PC-9 (cell line): Measurements from ENCODE around the gene OCA2. TPM values are rescaled to one million over a fixed set of nuclear protein-coding genes. Genes with fewer than 3 reads are reported as not detected.

Source experiments
- BruUV-seq: library from RNA; stranded (reverse); fragments of 400-500 nt; replicated peaks from 2 replicates; lab custom pipeline; 2021; lab: Mats Ljungman, UMichigan
- CTCF ChIA-PET: fragments of 300-600 bp; sonication (Branson Sonifier 250); formaldehyde crosslinking; loops from one replicate; lab custom pipeline; 2022; ENCODE audit warnings: antibody characterized with exemption; lab: Charles Lee
- POLR2A ChIA-PET: fragments of 300-600 bp; sonication (Branson Sonifier 250); formaldehyde crosslinking; loops from one replicate; lab custom pipeline; 2022; ENCODE audit warnings: antibody characterized with exemption; ENCODE audit not compliant: unreplicated experiment; lab: Charles Lee
- DNase-seq, 2 experiments: peaks; one replicate each; pipeline versions ENCODE4 v3.0.0 to v3.0.0-alpha.2; 2015 to 2022; ENCODE audit warnings: mixed read lengths in 1 of 2
- H2AFZ ChIP-seq: fragments of 200-600 bp; sonication (generic); 2 replicates; pipeline ENCODE4 v1.8.1; 2017; ENCODE audit warnings: antibody characterized with exemption
- H3F3A ChIP-seq: fragments of 200-600 bp; sonication (generic); 2 replicates; pipeline ENCODE4 v1.8.1; 2017; ENCODE audit warnings: antibody characterized with exemption, mild to moderate bottlenecking, low read depth; ENCODE audit not compliant: insufficient read depth
- H3K27ac ChIP-seq: fragments of 200-600 bp; sonication (generic); 2 replicates; pipeline ENCODE4 v1.6.1; 2016; ENCODE audit warnings: mixed run types
- H3K27me3 ChIP-seq: fragments of 200-600 bp; sonication (generic); 2 replicates; pipeline ENCODE4 v1.6.1; 2016; ENCODE audit warnings: low read depth, mixed run types; ENCODE audit not compliant: insufficient read depth
- H3K36me3 ChIP-seq: fragments of 200-600 bp; sonication (generic); 2 replicates; pipeline ENCODE4 v1.6.1; 2016; ENCODE audit warnings: low read depth, mixed run types
- H3K4me1 ChIP-seq: fragments of 200-600 bp; sonication (generic); replicated peaks from 2 replicates; pipeline ENCODE4 v1.6.1; 2016; ENCODE audit warnings: mixed run types; ENCODE audit not compliant: insufficient read depth
- H3K4me2 ChIP-seq: fragments of 200-600 bp; sonication (generic); 2 replicates; pipeline ENCODE4 v1.6.1; 2017; ENCODE audit warnings: mixed run types
- H3K4me3 ChIP-seq: fragments of 200-600 bp; sonication (generic); 2 replicates; pipeline ENCODE4 v1.6.1; 2016; ENCODE audit warnings: mixed run types
- H3K79me2 ChIP-seq: fragments of 200-600 bp; sonication (generic); 2 replicates; pipeline ENCODE4 v1.6.1; 2017; ENCODE audit warnings: low read depth, mixed run types
- H3K9me2 ChIP-seq: fragments of 200-600 bp; sonication (generic); 2 replicates; pipeline ENCODE4 v1.8.1; 2017; ENCODE audit warnings: mild to moderate bottlenecking; ENCODE audit not compliant: insufficient read depth
- H3K9me3 ChIP-seq: fragments of 200-600 bp; sonication (generic); 2 replicates; pipeline ENCODE4 v1.8.1; 2016; ENCODE audit warnings: low read depth; ENCODE audit not compliant: insufficient read depth
- H4K20me1 ChIP-seq: fragments of 200-600 bp; sonication (generic); 2 replicates; pipeline ENCODE4 v1.8.1; 2017; ENCODE audit not compliant: insufficient read depth
- CTCF ChIP-seq: fragments of 200-600 bp; sonication (generic); conservative IDR thresholded peaks from 2 replicates; pipeline ENCODE4 v1.6.1; 2017; ENCODE audit warnings: mixed run types, antibody characterized with exemption, mild to moderate bottlenecking, moderate library complexity
- EZH2 ChIP-seq: fragments of 200-600 bp; sonication (generic); IDR thresholded peaks from 2 replicates; pipeline ENCODE4 v1.8.0; 2017; ENCODE audit warnings: antibody characterized with exemption, low read depth
- intact Hi-C: fragments of 100-400 bp; cut with micrococcal nuclease; formaldehyde crosslinking; loops from one replicate; pipeline ENCODE4 v1.10.0; 2022; ENCODE audit not compliant: unreplicated experiment
- total RNA-seq: library from RNA; stranded (reverse); gene quantifications from 2 replicates; pipeline ENCODE4 v1.2.3, GENCODE V29; 2021

Gene OCA2
- total RNA-seq, 1 experiment from 2014 or later: not detected

GRCh38 chr15:27746401-27746955, 352.6 kb downstream of the OCA2 start:
- H2AFZ ChIP-seq: no peak overlapping the region

GRCh38 chr15:27744641-27745040, 354.5 kb downstream of the OCA2 start:
- Histone ChIP-seq H4K20me1 (no peaks in the 10 kb centered on the region), H2AFZ (no peak overlapping the region), H3K4me2 (no peak overlapping the region), H3K9me3 (no peaks in the 10 kb centered on the region), H3K4me3 (no peak overlapping the region), H3K79me2 (no peaks in the 10 kb centered on the region), H3F3A (no peaks in the 10 kb centered on the region), H3K27me3 (peaks cover 12% of the 10 kb centered on the region; the same call in 1 of the 2 replicates), H3K36me3 (no peaks in the 10 kb centered on the region), H3K9me2 (no peaks in the 10 kb centered on the region), H3K4me1 (no peaks in the 10 kb centered on the region), H3K27ac (no peak overlapping the region)
- no peak for DNase-seq
- intact Hi-C loops: no loop called here
- TF ChIP-seq CTCF (no peak), EZH2 (no peak)
- ChIA-PET POLR2A (no interaction called here), CTCF (no interaction called here)
- BruUV-seq: no TSS peak

More at GRCh38 chr15:27746401-27746955, 352.6 kb downstream of the OCA2 start:
- Histone ChIP-seq H3K4me2 (no peak overlapping the region), H4K20me1 (no peaks in the 10 kb centered on the region), H3K9me3 (no peaks in the 10 kb centered on the region), H3F3A (no peaks in the 10 kb centered on the region), H3K4me3 (no peak overlapping the region), H3K27ac (no peak overlapping the region), H3K4me1 (no peaks in the 10 kb centered on the region), H3K79me2 (no peaks in the 10 kb centered on the region), H3K27me3 (peaks cover 8% of the 10 kb centered on the region; the same call in 1 of the 2 replicates), H3K9me2 (no peaks in the 10 kb centered on the region), H3K36me3 (no peaks in the 10 kb centered on the region)
- ChIA-PET POLR2A (no interaction called here), CTCF (no interaction called here)
- intact Hi-C loops: no loop called here
- no peak for DNase-seq
- BruUV-seq: no TSS peak
- TF ChIP-seq CTCF: no peak
- no peak for TF ChIP-seq EZH2

GRCh38 chr15:27743638-27744037, 355.5 kb downstream of the OCA2 start:
- no peaks in the 10 kb centered on the region for H3F3A ChIP-seq
- intact Hi-C loops: no loop called here
- no TSS peak for BruUV-seq
- no peak for DNase-seq
- H3K79me2 ChIP-seq: no peaks in the 10 kb centered on the region
- H4K20me1 ChIP-seq: no peaks in the 10 kb centered on the region
- H3K4me2 ChIP-seq: no peak overlapping the region
- H3K4me1 ChIP-seq: no peaks in the 10 kb centered on the region
- TF ChIP-seq EZH2: no peak
- no peak for TF ChIP-seq CTCF
- H3K9me2 ChIP-seq: no peaks in the 10 kb centered on the region
- ChIA-PET POLR2A (no interaction called here), CTCF (no interaction called here)
- no peak overlapping the region for H3K27ac ChIP-seq
- H3K36me3 ChIP-seq: no peaks in the 10 kb centered on the region
- H3K4me3 ChIP-seq: no peak overlapping the region
- H3K27me3 ChIP-seq: peaks cover 12% of the 10 kb centered on the region; the same call in 1 of the 2 replicates
- no peaks in the 10 kb centered on the region for H3K9me3 ChIP-seq
- no peak overlapping the region for H2AFZ ChIP-seq
